ENCODE measurements around the gene TFAM. TPM values are rescaled to one million over a fixed set of nuclear protein-coding genes. Genes with fewer than 3 reads are reported as not detected.

Gene TFAM
- polyA plus RNA-seq, 1 of the 3 experiments (the other 2 are of a cell fraction): 19.6 TPM

- H3K4me3 ChIP-seq (ENCODE audit: low read depth in 2 of 2, low read length in 1 of 2): no peak overlapping the region
- no peaks in the 10 kb centered on the region for H3K36me3 ChIP-seq (replicated peaks in 1 of 2; ENCODE audit: control insufficient read depth in 1 of 2, insufficient read depth in 2 of 2, low read length in 1 of 2)
- H3K79me2 ChIP-seq (ENCODE audit: insufficient read depth): no peaks in the 10 kb centered on the region
- H3K27ac ChIP-seq (ENCODE audit: low read depth in 2 of 2, low read length in 1 of 2): no peak overlapping the region
- H4K20me1 ChIP-seq (ENCODE audit: insufficient read depth): no peaks in the 10 kb centered on the region
- POLR2A ChIA-PET: no interaction called here
- 0 out of 2 replicates have a peak, but pooled peaks cover 7% of the 10 kb centered on the region for H3K9me3 ChIP-seq
- no peak overlapping the region for H2AFZ ChIP-seq (ENCODE audit: low read depth)
- H3K27me3 ChIP-seq (ENCODE audit: insufficient read depth): no peaks in the 10 kb centered on the region
- DNase-seq: no peak
- H3F3A ChIP-seq (replicated peaks; ENCODE audit: insufficient read depth): no peaks in the 10 kb centered on the region
- no peaks in the 10 kb centered on the region for H3K4me1 ChIP-seq (ENCODE audit: control insufficient read depth in 1 of 2, insufficient read depth in 2 of 2, low read depth in 1 of 2, low read length in 1 of 2)
- H3K9me2 ChIP-seq: no peaks in the 10 kb centered on the region
- CTCF ChIA-PET: no interaction called here
- 56% methylated on average over 3 of the region's 3 CpGs for WGBS (ENCODE audit: low lambda C conversion rate)
- H3K9ac ChIP-seq: no peak overlapping the region
- TF ChIP-seq USF2 (IDR thresholded peaks at IDR 0.05; ENCODE audit: borderline replicate concordance, low read depth, low read length) (no peak), RFX5 (IDR thresholded peaks at IDR 0.05; ENCODE audit: low read length) (no peak), RAD21 (IDR thresholded peaks at IDR 0.05; ENCODE audit: low read length) (no peak), SMC3 (IDR thresholded peaks at IDR 0.05; ENCODE audit: low read depth, low read length) (no peak), SIN3A (IDR thresholded peaks at IDR 0.05; ENCODE audit: borderline replicate concordance, low read depth, low read length) (no peak), ELF1 (IDR thresholded peaks at IDR 0.05) (no peak), TEAD4 (IDR thresholded peaks at IDR 0.05; ENCODE audit: borderline replicate concordance, insufficient read depth) (no peak)
- H3K4me2 ChIP-seq: no peak overlapping the region
These were observed 59.1 kb downstream of the TFAM start for GRCh38 chr10:58444321-58444720.

GRCh38 chr10:58444876-58445275 lies 59.7 kb downstream of the TFAM start:
- WGBS (ENCODE audit: low lambda C conversion rate): 89% methylated on average over 6 of the region's 6 CpGs
- H3K4me2 ChIP-seq: no peak overlapping the region
- DNase-seq: no peak
- H3K79me2 ChIP-seq (ENCODE audit: insufficient read depth): no peaks in the 10 kb centered on the region
- no peak for TF ChIP-seq ZBTB33 (IDR thresholded peaks at IDR 0.05; ENCODE audit: borderline replicate concordance, low read depth)
- no peak for TF ChIP-seq NFIC (IDR thresholded peaks at IDR 0.05; ENCODE audit: borderline replicate concordance)
- no peak for TF ChIP-seq MEF2A (IDR thresholded peaks at IDR 0.05; ENCODE audit: borderline replicate concordance, low read depth)
- no peak for TF ChIP-seq MXI1 (IDR thresholded peaks at IDR 0.05; ENCODE audit: low read depth, low read length)
- TF ChIP-seq FOSL2 (IDR thresholded peaks at IDR 0.05; ENCODE audit: borderline replicate concordance, low read depth): no peak
- no peak for TF ChIP-seq USF2 (IDR thresholded peaks at IDR 0.05; ENCODE audit: borderline replicate concordance, low read depth, low read length)
- TF ChIP-seq YY1 (IDR thresholded peaks at IDR 0.05; ENCODE audit: low read depth): no peak
- no peak for TF ChIP-seq POLR2AphosphoS5 (IDR thresholded peaks at IDR 0.05; ENCODE audit: low read depth, low read length)
- no peak for TF ChIP-seq RAD21 (IDR thresholded peaks at IDR 0.05; ENCODE audit: low read length)
- no peak for TF ChIP-seq MAX (IDR thresholded peaks at IDR 0.05; ENCODE audit: low read depth)
- TF ChIP-seq SIN3A (IDR thresholded peaks at IDR 0.05; ENCODE audit: borderline replicate concordance, low read depth, low read length): no peak
- no peak for TF ChIP-seq RFX5 (IDR thresholded peaks at IDR 0.05; ENCODE audit: low read length)
- TF ChIP-seq CTCF (IDR thresholded peaks at IDR 0.05): no peak
- TF ChIP-seq IRF3 (IDR thresholded peaks at IDR 0.05; ENCODE audit: low read depth, low read length): no peak
- no peak for TF ChIP-seq EZH2phosphoT487 (IDR thresholded peaks at IDR 0.05; ENCODE audit: borderline replicate concordance, low read depth)
- TF ChIP-seq TCF12 (IDR thresholded peaks at IDR 0.05): no peak
- CTCF ChIA-PET: no interaction called here
- H3K9me3 ChIP-seq: 0 out of 2 replicates have a peak, but pooled peaks cover 7% of the 10 kb centered on the region
- H3K9me2 ChIP-seq: no peaks in the 10 kb centered on the region
- no peaks in the 10 kb centered on the region for H3F3A ChIP-seq (replicated peaks; ENCODE audit: insufficient read depth)
- H3K9ac ChIP-seq: no peak overlapping the region
- POLR2A ChIA-PET: no interaction called here
- H3K27ac ChIP-seq (ENCODE audit: low read depth in 2 of 2, low read length in 1 of 2): no peak overlapping the region
- H3K4me3 ChIP-seq (ENCODE audit: low read depth in 2 of 2, low read length in 1 of 2): no peak overlapping the region
- H4K20me1 ChIP-seq (ENCODE audit: insufficient read depth): no peaks in the 10 kb centered on the region
- no peaks in the 10 kb centered on the region for H3K27me3 ChIP-seq (ENCODE audit: insufficient read depth)
- H3K4me1 ChIP-seq (ENCODE audit: control insufficient read depth in 1 of 2, insufficient read depth in 2 of 2, low read depth in 1 of 2, low read length in 1 of 2): no peaks in the 10 kb centered on the region
- no peak overlapping the region for H2AFZ ChIP-seq (ENCODE audit: low read depth)
- no peaks in the 10 kb centered on the region for H3K36me3 ChIP-seq (replicated peaks in 1 of 2; ENCODE audit: control insufficient read depth in 1 of 2, insufficient read depth in 2 of 2, low read length in 1 of 2)
